Neural progenitor cell (in vitro differentiated cells): Measurements from ENCODE around the gene CABP4. TPM values are rescaled to one million over a fixed set of nuclear protein-coding genes. Genes with fewer than 3 reads are reported as not detected.

Experiments
- DNase-seq: peaks from one replicate; pipeline ENCODE4 v3.0.0-alpha.2; 2016; ENCODE audit warnings: low spot score
- H2AFZ ChIP-seq: fragments of 200-600 bp; sonication (generic); replicated peaks from 2 replicates; pipeline ENCODE4 v1.6.1; 2016; ENCODE audit warnings: antibody characterized with exemption
- H3F3A ChIP-seq: fragments of 200-600 bp; sonication (generic); 2 replicates; pipeline ENCODE4 v1.6.1; 2016; ENCODE audit warnings: antibody characterized with exemption, low read depth
- H3K27ac ChIP-seq: fragments of 200-600 bp; sonication (generic); 2 replicates; pipeline ENCODE4 v1.5.1; 2016; ENCODE audit warnings: mild to moderate bottlenecking
- H3K27me3 ChIP-seq: fragments of 200-600 bp; sonication (generic); 2 replicates; pipeline ENCODE4 v1.6.1; 2016; ENCODE audit warnings: mild to moderate bottlenecking, moderate library complexity
- H3K36me3 ChIP-seq: fragments of 200-600 bp; sonication (generic); 2 replicates; pipeline ENCODE4 v1.5.1; 2016
- H3K4me1 ChIP-seq: fragments of 200-600 bp; sonication (generic); 2 replicates; pipeline ENCODE4 v1.6.1; 2016; ENCODE audit warnings: mixed run types
- H3K4me2 ChIP-seq: fragments of 200-600 bp; sonication (generic); 2 replicates; pipeline ENCODE4 v1.6.1; 2016
- H3K4me3 ChIP-seq: fragments of 200-600 bp; sonication (generic); 2 replicates; pipeline ENCODE4 v1.5.1; 2016
- H3K79me2 ChIP-seq: fragments of 200-600 bp; sonication (generic); 2 replicates; pipeline ENCODE4 v1.6.1; 2016; ENCODE audit warnings: low read depth
- H3K9ac ChIP-seq: fragments of 200-600 bp; sonication (generic); 2 replicates; pipeline ENCODE4 v1.6.1; 2016
- H3K9me3 ChIP-seq: fragments of 200-600 bp; sonication (generic); 2 replicates; pipeline ENCODE4 v1.5.1; 2016; ENCODE audit warnings: low read depth
- H4K20me1 ChIP-seq: fragments of 200-600 bp; sonication (generic); 2 replicates; pipeline ENCODE4 v1.6.1; 2016; ENCODE audit warnings: low read depth
- H3K27ac Mint-ChIP-seq: 3 replicates; pipeline ENCODE4 v1.8.0; 2021; ENCODE audit warnings: mixed read lengths
- H3K27me3 Mint-ChIP-seq: 2 replicates; pipeline ENCODE4 v1.8.0; 2022; ENCODE audit warnings: low read depth, mild to moderate bottlenecking, inconsistent platforms, moderate library complexity, mixed read lengths; ENCODE audit not compliant: insufficient read depth
- H3K36me3 Mint-ChIP-seq: 3 replicates; pipeline ENCODE4 v1.8.0; 2021; ENCODE audit warnings: mixed read lengths
- H3K4me1 Mint-ChIP-seq: 3 replicates; pipeline ENCODE4 v1.8.0; 2021; ENCODE audit warnings: mixed read lengths
- H3K4me3 Mint-ChIP-seq: 3 replicates; pipeline ENCODE4 v1.8.0; 2021; ENCODE audit warnings: mild to moderate bottlenecking, moderate library complexity, mixed read lengths
- H3K9me3 Mint-ChIP-seq: 3 replicates; pipeline ENCODE4 v1.8.0; 2020; ENCODE audit warnings: mixed read lengths
- CTCF ChIP-seq: fragments of 200-600 bp; sonication (generic); IDR thresholded peaks from 2 replicates; pipeline ENCODE4 v1.5.1; 2017; ENCODE audit warnings: antibody characterized with exemption, mild to moderate bottlenecking
- EZH2 ChIP-seq: fragments of 200-600 bp; sonication (generic); IDR thresholded peaks from 2 replicates; pipeline ENCODE4 v1.6.1; 2017; ENCODE audit warnings: antibody characterized with exemption, mild to moderate bottlenecking, moderate library complexity
- EZH2phosphoT487 ChIP-seq: fragments of 200-600 bp; sonication (generic); IDR thresholded peaks from 2 replicates; pipeline ENCODE4 v1.6.1; 2017; ENCODE audit warnings: antibody characterized with exemption
- total RNA-seq: library from RNA; depleted of rRNA; stranded (reverse); fragments of >200 nt; gene quantifications from 2 replicates; pipeline ENCODE4 v1.2.3, GENCODE V29; 2015; ENCODE audit warnings: low replicate concordance

CABP4 gene
- total RNA-seq, 1 donor from 2014 or later, result not detected

GRCh38 chr11:67438158-67438902 lies 16.8 kb upstream of the CABP4 start:
- Histone ChIP-seq H3K27ac (no peak overlapping the region), H3K4me2 (no peak overlapping the region), H3K4me1 (no peaks in the 10 kb centered on the region), H3K4me3 (no peak overlapping the region), H3F3A (peaks cover 7% of the 10 kb centered on the region), H3K27me3 (no peaks in the 10 kb centered on the region), H3K9ac (no peak overlapping the region), H2AFZ (no peak overlapping the region), H4K20me1 (no peaks in the 10 kb centered on the region), H3K79me2 (no peaks in the 10 kb centered on the region), H3K36me3 (no peaks in the 10 kb centered on the region), H3K9me3 (no peaks in the 10 kb centered on the region)
- Mint-ChIP-seq H3K36me3 (peaks cover 8% of the 10 kb centered on the region), H3K27ac (no peak overlapping the region), H3K27me3 (peaks cover 2% of the 10 kb centered on the region), H3K4me1 (peaks cover 6% of the 10 kb centered on the region), H3K4me3 (no peak overlapping the region), H3K9me3 (no peaks in the 10 kb centered on the region)
- TF ChIP-seq CTCF (no peak), EZH2 (no peak), EZH2phosphoT487 (no peak)
- DNase-seq, result no peak

- no peak for DNase-seq
Measured at GRCh38 chr11:67439321-67440228, 15.6 kb upstream of the CABP4 start.

More at GRCh38 chr11:67439321-67440228, 15.6 kb upstream of the CABP4 start:
- H3K36me3 Mint-ChIP-seq, result peaks cover 8% of the 10 kb centered on the region
- no peak overlapping the region for H3K27ac ChIP-seq
- peak overlapping the region; percentile 67 for H3K4me3 Mint-ChIP-seq
- H3K27me3 ChIP-seq, result no peaks in the 10 kb centered on the region
- H3K9me3 ChIP-seq, result no peaks in the 10 kb centered on the region
- peak overlapping the region; percentile 85 for H3K27ac Mint-ChIP-seq
- peaks cover 2% of the 10 kb centered on the region for H3K27me3 Mint-ChIP-seq
- H3F3A ChIP-seq, result peaks cover 19% of the 10 kb centered on the region
- TF ChIP-seq EZH2 (no peak), CTCF (peak; percentile 16)
- H3K36me3 ChIP-seq, result no peaks in the 10 kb centered on the region
- no peaks in the 10 kb centered on the region for H3K79me2 ChIP-seq
- H2AFZ ChIP-seq, result no peak overlapping the region
- peaks cover 6% of the 10 kb centered on the region for H3K4me1 Mint-ChIP-seq
- no peaks in the 10 kb centered on the region for H3K9me3 Mint-ChIP-seq
- H3K4me1 ChIP-seq, result no peaks in the 10 kb centered on the region
- H4K20me1 ChIP-seq, result no peaks in the 10 kb centered on the region
- H3K9ac ChIP-seq, result no peak overlapping the region
- H3K4me3 ChIP-seq, result no peak overlapping the region
- no peak overlapping the region for H3K4me2 ChIP-seq
